Measurements from ENCODE around the gene YIPF1.

Gene YIPF1

GRCh38 chr1:53889304-53890298, at the start of gene YIPF1:
TSS of gene YIPF1 (minus strand) at chr1:53889797. CDS start at chr1:53888937, 860 bp downstream.
- peak; percentile 56 for DNase-seq (ENCODE audit: low read depth, low spot score)

DNA sequence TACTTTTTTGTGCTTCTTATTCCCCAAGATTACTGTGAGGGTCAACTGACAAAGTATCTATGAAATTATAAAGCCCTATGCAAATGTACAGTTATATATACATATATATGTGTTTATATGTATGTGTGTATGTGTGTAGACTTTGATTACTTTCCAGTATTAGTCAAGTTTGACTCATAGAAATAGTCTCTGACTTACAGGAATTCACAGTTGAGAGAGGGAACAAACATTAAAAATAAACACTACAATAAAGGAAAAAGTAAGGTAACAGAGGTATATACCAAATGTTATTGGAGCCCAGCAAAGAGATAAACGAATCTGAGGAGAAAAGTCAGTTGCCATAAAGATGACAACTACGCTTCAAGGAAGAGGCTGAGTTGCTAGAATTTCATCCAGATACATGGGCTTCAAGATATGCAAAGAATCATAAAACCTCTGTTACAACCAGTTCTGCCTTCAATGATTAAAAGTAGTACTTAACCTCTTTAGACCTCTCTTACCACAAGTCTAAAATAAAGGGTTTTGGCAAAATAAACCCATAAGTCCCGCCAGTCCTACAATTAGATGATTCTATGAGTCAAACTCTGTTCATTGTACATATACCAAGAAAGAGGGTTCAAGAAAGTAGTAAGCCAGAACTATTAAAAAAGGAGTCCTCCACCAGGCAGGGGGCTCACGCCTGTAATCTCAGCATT, 48.7 kb upstream of the YIPF1 start:
- no peak for DNase-seq (ENCODE audit: low read depth, low spot score)

- no peak for DNase-seq (ENCODE audit: low read depth, low spot score)
Measured at GRCh38 chr1:53936430-53936829, 46.8 kb upstream of the YIPF1 start.

DNA sequence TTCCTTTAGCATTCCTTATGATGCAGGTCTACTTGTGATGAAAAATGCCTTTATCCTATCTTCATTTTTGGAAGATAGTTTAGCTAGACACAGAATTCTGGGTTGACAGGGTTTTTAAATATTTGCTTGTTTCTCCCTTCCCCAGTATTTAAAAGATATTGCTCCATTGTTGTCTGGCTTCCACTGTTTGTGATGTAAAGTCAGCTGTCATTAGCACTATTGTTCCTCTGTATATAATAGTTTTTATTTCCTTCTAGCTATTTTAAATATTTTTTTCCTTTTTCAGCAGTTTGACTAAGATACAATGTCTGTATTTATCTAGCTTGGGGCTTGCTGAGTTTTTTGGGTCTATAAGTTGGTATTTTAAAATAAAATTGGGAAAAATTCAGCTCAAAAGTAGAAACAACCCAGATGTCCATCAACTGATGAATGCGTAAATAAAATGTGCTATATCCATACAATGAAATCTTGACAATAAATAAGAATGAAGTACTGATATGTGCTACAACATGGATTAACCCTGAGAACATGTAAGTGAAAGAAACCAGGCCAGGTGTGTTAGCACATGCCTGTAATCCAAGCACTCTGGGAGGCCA, 44.7 kb upstream of the YIPF1 start:
- no peak for DNase-seq (ENCODE audit: low read depth, low spot score)

GRCh38 chr1:53931523-53931922, 41.9 kb upstream of the YIPF1 start:
- DNase-seq (ENCODE audit: low read depth, low spot score) = no peak

- no peak for DNase-seq (ENCODE audit: low read depth, low spot score)
Measured at GRCh38 chr1:53930932-53931331, 41.3 kb upstream of the YIPF1 start.

GRCh38 chr1:53929246-53929960, 39.8 kb upstream of the YIPF1 start:
- no peak for DNase-seq (ENCODE audit: low read depth, low spot score)

GRCh38 chr1:53927376-53927881, 37.8 kb upstream of the YIPF1 start:
- DNase-seq (ENCODE audit: low read depth, low spot score) = no peak

DNA sequence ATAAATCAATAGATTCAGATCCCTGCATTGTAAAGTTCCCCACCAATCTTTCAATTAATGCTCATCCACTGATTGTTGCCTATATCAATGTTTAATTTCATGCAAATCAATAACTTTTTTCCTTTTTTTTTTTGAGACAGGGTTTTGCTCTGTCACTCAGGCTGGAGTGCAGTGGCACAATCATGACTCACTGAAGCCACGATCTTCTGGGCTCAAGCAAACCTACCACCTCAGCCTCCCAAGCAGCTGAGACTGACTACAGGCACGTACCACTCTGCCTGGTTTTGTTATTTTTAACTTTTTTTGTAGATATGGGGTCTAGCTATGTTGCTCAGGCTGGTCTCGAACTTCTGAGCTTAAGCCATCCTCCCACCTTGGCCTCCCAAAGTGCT, 30.1 kb upstream of the YIPF1 start:
- DNase-seq (ENCODE audit: low read depth, low spot score) = no peak

DNA sequence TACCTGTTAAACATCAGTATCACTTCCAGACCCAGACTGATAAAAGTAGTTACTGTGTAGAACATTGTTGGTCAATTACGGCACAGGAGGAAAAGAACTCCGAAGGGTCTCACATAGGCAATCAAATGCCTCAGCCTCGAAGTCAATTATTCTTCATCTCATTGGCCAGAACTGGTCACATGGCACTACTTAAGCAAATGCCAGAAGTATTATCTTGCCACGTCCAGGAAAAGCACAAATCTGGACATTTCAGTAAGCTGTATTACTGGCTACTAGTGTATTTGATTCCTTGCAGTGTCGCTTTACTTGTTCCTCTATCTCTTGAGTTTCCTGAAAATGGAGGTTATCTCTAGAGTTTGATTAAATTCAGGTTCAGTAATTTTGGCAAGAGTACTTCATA, 28.7 kb upstream of the YIPF1 start:
- DNase-seq (ENCODE audit: low read depth, low spot score) = no peak

- DNase-seq (ENCODE audit: low read depth, low spot score) = no peak
Measured at GRCh38 chr1:53913352-53914033, 23.9 kb upstream of the YIPF1 start.

- DNase-seq (ENCODE audit: low read depth, low spot score) = no peak
Measured at GRCh38 chr1:53911442-53911841, 21.8 kb upstream of the YIPF1 start.

- DNase-seq (ENCODE audit: low read depth, low spot score) = no peak
Measured at GRCh38 chr1:53909946-53910345, 20.3 kb upstream of the YIPF1 start.

- no peak for DNase-seq (ENCODE audit: low read depth, low spot score)
Measured at GRCh38 chr1:53906121-53906520, 16.5 kb upstream of the YIPF1 start.

- no peak for DNase-seq (ENCODE audit: low read depth, low spot score)
Measured at GRCh38 chr1:53905509-53905908, 15.9 kb upstream of the YIPF1 start.

DNA sequence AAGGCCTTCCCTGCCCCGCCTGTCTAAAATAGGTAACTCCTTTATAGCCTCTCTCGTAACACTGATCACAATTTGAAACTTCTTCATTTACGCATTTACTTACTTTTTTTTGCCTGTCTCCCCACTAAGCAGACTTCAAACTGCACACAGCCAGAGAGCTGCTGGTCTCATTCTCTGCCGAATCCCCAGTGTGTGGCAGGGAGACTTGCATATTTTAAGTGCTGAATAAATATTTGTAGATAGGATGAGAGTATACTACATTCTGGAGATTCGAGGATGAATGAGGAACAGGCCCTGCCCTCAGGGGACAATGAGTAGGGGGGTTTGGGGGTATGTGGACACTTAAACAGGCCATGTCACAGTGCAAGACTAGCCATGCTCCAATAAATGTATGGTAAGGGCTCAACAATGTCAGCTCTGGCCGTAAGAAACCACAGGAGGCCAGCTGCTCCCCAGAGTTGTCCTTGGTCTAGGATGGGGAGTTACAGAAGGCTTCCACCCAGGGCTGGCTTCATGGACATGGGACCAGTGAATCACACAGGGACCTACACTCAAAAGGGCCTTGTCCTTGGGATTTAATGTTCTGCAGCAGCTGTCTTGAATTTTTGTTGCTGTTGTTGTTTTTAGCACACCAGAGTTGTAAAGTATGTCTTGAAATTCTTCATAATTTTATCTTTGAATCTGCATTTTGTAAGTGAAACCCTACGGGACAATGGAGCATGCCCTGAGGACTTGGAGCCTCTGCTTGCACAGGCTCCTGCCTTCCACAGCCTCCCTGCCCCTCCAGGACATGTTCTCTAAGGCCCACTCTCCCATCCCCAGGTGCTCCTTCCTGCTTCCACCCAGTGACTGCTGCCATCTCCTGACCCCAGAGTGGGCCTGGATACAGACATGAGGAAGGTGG, 12.9 kb upstream of the YIPF1 start:
- DNase-seq (ENCODE audit: low read depth, low spot score) = no peak

- no peak for DNase-seq (ENCODE audit: low read depth, low spot score)
Measured at GRCh38 chr1:53899708-53900107, 10.1 kb upstream of the YIPF1 start.

DNA sequence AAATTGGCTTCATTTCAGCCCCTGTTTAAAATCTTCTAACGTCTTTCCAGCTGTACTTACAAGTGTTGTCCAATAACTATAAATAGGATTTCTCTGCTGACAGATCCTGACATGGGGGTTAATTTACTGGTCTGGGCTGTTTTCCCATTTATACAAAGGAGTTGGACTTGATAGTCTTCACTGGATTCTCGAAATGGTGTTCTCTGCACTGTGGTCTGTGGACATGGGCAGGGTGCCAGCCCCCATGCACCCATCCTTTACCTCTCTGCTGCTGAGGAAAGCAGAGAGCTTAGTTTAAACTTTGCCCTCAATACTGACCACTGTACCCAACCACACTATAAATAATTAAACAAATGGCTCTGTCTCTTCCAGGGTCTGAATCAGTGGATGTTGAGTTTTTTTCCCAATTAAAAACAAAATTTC, 9.6 kb upstream of the YIPF1 start:
- no peak for DNase-seq (ENCODE audit: low read depth, low spot score)

- no peak for DNase-seq (ENCODE audit: low read depth, low spot score)
Measured at GRCh38 chr1:53896635-53897229, 7.1 kb upstream of the YIPF1 start.

Measured in iPS DF 19.7 (cell line).